Esophagus muscularis mucosa (tissue), 4 donors: Measurements from ENCODE around the gene EGF.

Experiments used
- EP300 ChIP-seq: sonication (generic); formaldehyde crosslinking; IDR thresholded peaks from one replicate; pipeline ENCODE4 v1.6.1; 2017; ENCODE audit warnings: antibody characterized with exemption
- POLR2A ChIP-seq: fragments of 450-650 bp; IDR thresholded peaks from one replicate; pipeline ENCODE4 v1.6.1; 2017; ENCODE audit warnings: antibody characterized with exemption, moderate library complexity, mild to moderate bottlenecking, low read depth
- TF ChIP-seq, protein P1 (sequence below), 3 experiments: fragments of 200-600 bp in 2 of 3; fragments of 450-650 bp in 1 of 3; sonication (generic) in 2 of 3; IDR thresholded peaks; one replicate each; pipeline ENCODE4 v1.5.1; 2017 to 2019; ENCODE audit warnings: antibody characterized with exemption in 3 of 3, mild to moderate bottlenecking in 2 of 3, moderate library complexity in 1 of 3

DNA sequence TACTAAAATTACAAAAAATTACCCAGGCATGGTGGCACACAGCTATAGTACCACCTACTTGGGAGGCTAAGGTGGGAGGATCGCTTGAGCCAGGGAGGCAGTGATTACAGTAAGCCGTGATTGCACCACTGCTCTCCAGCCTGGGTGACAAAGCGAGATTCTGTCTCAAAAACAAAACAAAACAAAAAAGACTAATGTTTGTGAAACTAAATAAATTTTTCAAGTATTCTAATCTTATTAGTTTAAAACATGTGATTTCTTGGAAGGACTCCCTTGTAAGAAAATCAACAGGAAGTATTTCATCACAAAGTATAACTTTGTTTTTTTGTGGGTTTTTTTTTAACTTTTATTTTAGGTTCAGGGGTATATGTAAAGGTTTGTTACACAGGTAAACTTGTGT lies 89.6 kb downstream of the EGF start:
- TF ChIP-seq, protein P1, sequence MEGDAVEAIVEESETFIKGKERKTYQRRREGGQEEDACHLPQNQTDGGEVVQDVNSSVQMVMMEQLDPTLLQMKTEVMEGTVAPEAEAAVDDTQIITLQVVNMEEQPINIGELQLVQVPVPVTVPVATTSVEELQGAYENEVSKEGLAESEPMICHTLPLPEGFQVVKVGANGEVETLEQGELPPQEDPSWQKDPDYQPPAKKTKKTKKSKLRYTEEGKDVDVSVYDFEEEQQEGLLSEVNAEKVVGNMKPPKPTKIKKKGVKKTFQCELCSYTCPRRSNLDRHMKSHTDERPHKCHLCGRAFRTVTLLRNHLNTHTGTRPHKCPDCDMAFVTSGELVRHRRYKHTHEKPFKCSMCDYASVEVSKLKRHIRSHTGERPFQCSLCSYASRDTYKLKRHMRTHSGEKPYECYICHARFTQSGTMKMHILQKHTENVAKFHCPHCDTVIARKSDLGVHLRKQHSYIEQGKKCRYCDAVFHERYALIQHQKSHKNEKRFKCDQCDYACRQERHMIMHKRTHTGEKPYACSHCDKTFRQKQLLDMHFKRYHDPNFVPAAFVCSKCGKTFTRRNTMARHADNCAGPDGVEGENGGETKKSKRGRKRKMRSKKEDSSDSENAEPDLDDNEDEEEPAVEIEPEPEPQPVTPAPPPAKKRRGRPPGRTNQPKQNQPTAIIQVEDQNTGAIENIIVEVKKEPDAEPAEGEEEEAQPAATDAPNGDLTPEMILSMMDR (IDR thresholded peaks at IDR 0.05): no peak
- TF ChIP-seq EP300 (no peak), POLR2A (no peak)
